GM19395 (cell line): ENCODE results near the gene LYSMD1.

Experiments
- ATAC-seq: cut with Tn5 transposase; IDR thresholded peaks from one replicate; pipeline ENCODE4 v1.9.1; 2021; ENCODE audit warnings: mild to moderate bottlenecking, moderate library complexity; ENCODE audit not compliant: unreplicated experiment

Gene LYSMD1

GRCh38 chr1:151176514-151177045, 10.9 kb upstream of the LYSMD1 start:
- ATAC-seq, result no peak

GRCh38 chr1:151175863-151176262, 10.2 kb upstream of the LYSMD1 start, which contains the start of gene TMOD4:
Gene TMOD4, minus strand, starts transcription at chr1:151175981. Its CDS starts 1,106 bp downstream, at chr1:151174875.
- ATAC-seq, result no peak

- ATAC-seq, result no peak
These were observed 9.5 kb upstream of the LYSMD1 start for GRCh38 chr1:151175041-151175741.

- no peak for ATAC-seq
These were observed 5.5 kb upstream of the LYSMD1 start for GRCh38 chr1:151171190-151171589.

GRCh38 chr1:151167116-151167515, 1.4 kb upstream of the LYSMD1 start:
- ATAC-seq, result no peak

GRCh38 chr1:151166505-151166956, 829 bp upstream of the LYSMD1 start:
- no peak for ATAC-seq

GRCh38 chr1:151165281-151165737, 393 bp downstream of the LYSMD1 start:
- no peak for ATAC-seq

GRCh38 chr1:151164732-151165280, 896 bp downstream of the LYSMD1 start:
- no peak for ATAC-seq

GRCh38 chr1:151159373-151159772, 6.3 kb downstream of the LYSMD1 start:
- ATAC-seq, result no peak

- ATAC-seq, result no peak
These were observed 6.9 kb downstream of the LYSMD1 start for GRCh38 chr1:151158751-151159251.

GRCh38 chr1:151158326-151158725, 7.4 kb downstream of the LYSMD1 start:
- no peak for ATAC-seq

- no peak for ATAC-seq
These were observed 8.6 kb downstream of the LYSMD1 start for GRCh38 chr1:151157067-151157531.

- peak; percentile 74 for ATAC-seq
These were observed 9.2 kb downstream of the LYSMD1 start, which contains the start of gene TNFAIP8L2 for GRCh38 chr1:151156515-151156819. Gene TNFAIP8L2, plus strand, starts transcription at chr1:151156649. Its CDS starts 2,049 bp downstream, at chr1:151158698.

- ATAC-seq, result no peak
These were observed 18.0 kb downstream of the LYSMD1 start for GRCh38 chr1:151147665-151148064.

- no peak for ATAC-seq
These were observed 18.6 kb downstream of the LYSMD1 start for GRCh38 chr1:151147132-151147503.

- ATAC-seq, result peak; percentile 99
These were observed 19.1 kb downstream of the LYSMD1 start, which contains the start of gene SEMA6C for GRCh38 chr1:151146412-151147131. Gene SEMA6C, minus strand, starts transcription at chr1:151146631. Its CDS starts 4,010 bp downstream, at chr1:151142621.

GRCh38 chr1:151146072-151146411, 19.7 kb downstream of the LYSMD1 start:
- no peak for ATAC-seq

- no peak for ATAC-seq
These were observed 20.2 kb downstream of the LYSMD1 start for GRCh38 chr1:151145304-151146071.

GRCh38 chr1:151144474-151145303, 21.0 kb downstream of the LYSMD1 start:
- ATAC-seq, result no peak

- no peak for ATAC-seq
These were observed 21.7 kb downstream of the LYSMD1 start for GRCh38 chr1:151143986-151144385.
